NCI-H524 treated with DMSO at 0.1 percent for 48 hours (cell line): ENCODE data around the gene DRC7.
"Not testable (repeated sequence)": the region's sequence is repeated elsewhere in the genome, so short reads cannot be mapped to it uniquely, and the experiment has no call there.

Experiments
- DNase-seq: peaks from one replicate; lab custom pipeline; 2025; lab: John Stamatoyannopoulos, UW

Gene DRC7

GRCh38 chr16:57694231-57694724, 328 bp upstream of the DRC7 start:
- no peak for DNase-seq

GRCh38 chr16:57695680-57696069, 1.1 kb downstream of the DRC7 start:
- DNase-seq: no peak

- DNase-seq: no peak
Measured at GRCh38 chr16:57696240-57696639, 1.6 kb downstream of the DRC7 start.

- no peak for DNase-seq
Measured at GRCh38 chr16:57697896-57698537, 3.4 kb downstream of the DRC7 start.

- DNase-seq: no peak
Measured at GRCh38 chr16:57698812-57699405, 4.3 kb downstream of the DRC7 start.

GRCh38 chr16:57699481-57699880, 4.9 kb downstream of the DRC7 start:
- DNase-seq: no peak

GRCh38 chr16:57699899-57700298, 5.3 kb downstream of the DRC7 start:
- no peak for DNase-seq

- DNase-seq: no peak
Measured at GRCh38 chr16:57700781-57701551, 6.4 kb downstream of the DRC7 start.

GRCh38 chr16:57701759-57702371, 7.3 kb downstream of the DRC7 start:
- no peak for DNase-seq

GRCh38 chr16:57703416-57704010, 8.9 kb downstream of the DRC7 start:
- no peak for DNase-seq

GRCh38 chr16:57704011-57704904, 9.7 kb downstream of the DRC7 start:
- DNase-seq: no peak

- no peak for DNase-seq
Measured at GRCh38 chr16:57704905-57705852, 10.6 kb downstream of the DRC7 start.

- no peak for DNase-seq
Measured at GRCh38 chr16:57706717-57707116, 12.1 kb downstream of the DRC7 start.

- no peak for DNase-seq
Measured at GRCh38 chr16:57707331-57707730, 12.7 kb downstream of the DRC7 start.

- DNase-seq: no peak
Measured at GRCh38 chr16:57708168-57708567, 13.6 kb downstream of the DRC7 start.

GRCh38 chr16:57709663-57710062, 15.1 kb downstream of the DRC7 start:
- DNase-seq: no peak

- DNase-seq: peak; percentile 98
Measured at GRCh38 chr16:57711346-57711745, 16.7 kb downstream of the DRC7 start.

GRCh38 chr16:57711993-57712392, 17.4 kb downstream of the DRC7 start:
- DNase-seq: peak; percentile 69

GRCh38 chr16:57712569-57712968, 18.0 kb downstream of the DRC7 start:
- DNase-seq: not testable (repeated sequence)

GRCh38 chr16:57713596-57713995, 19.0 kb downstream of the DRC7 start:
- no peak for DNase-seq
